CD4-positive, alpha-beta T cell (primary cell): Measurements from ENCODE around the gene CDC42BPA. TPM values are rescaled to one million over a fixed set of nuclear protein-coding genes. Genes with fewer than 3 reads are reported as not detected.

ENCODE experiments used
- ATAC-seq: fragments of 200-7000 bp; cut with Tn5 transposase; one replicate; pipeline ENCODE4 v1.10.0; 2022; ENCODE audit warnings: mild to moderate bottlenecking; ENCODE audit not compliant: poor library complexity
- CTCF ChIA-PET: fragments of 350-600 bp; sonication (Branson Sonifier 250); formaldehyde crosslinking; loops from one replicate; lab custom pipeline; 2021; ENCODE audit warnings: antibody characterized with exemption, inconsistent platforms; lab: Charles Lee
- POLR2A ChIA-PET: fragments of 350-600 bp; sonication (Branson Sonifier 250); formaldehyde crosslinking; loops from one replicate; lab custom pipeline; 2021; ENCODE audit warnings: antibody characterized with exemption, inconsistent platforms; lab: Charles Lee
- DNase-seq, 14 experiments: peaks; one replicate each; pipeline ENCODE4 v3.0.0-alpha.2; 2013 to 2020; ENCODE audit warnings: mixed read lengths in 2 of 14
- H3K27ac ChIP-seq, 2 donors: one replicate each; pipeline versions ENCODE4 v1.5.1 to v1.7.0; 2013; ENCODE audit warnings: low read length in 2 of 2, low read depth in 1 of 2, mild to moderate bottlenecking in 1 of 2
- H3K27me3 ChIP-seq, 2 experiments: 1 replicate in 1 of 2; 2 replicates in 1 of 2; pipeline versions ENCODE4 v1.6.1 to v1.7.0; 2013; ENCODE audit warnings: low read length in 2 of 2, control low read depth in 1 of 2, mild to moderate bottlenecking in 1 of 2, moderate library complexity in 1 of 2; ENCODE audit not compliant: insufficient read depth in 2 of 2, control insufficient read depth in 1 of 2
- H3K36me3 ChIP-seq: one replicate; pipeline ENCODE4 v1.6.1; 2013; ENCODE audit warnings: low read length, control low read depth; ENCODE audit not compliant: insufficient read depth
- H3K4me1 ChIP-seq: one replicate; pipeline ENCODE4 v1.6.1; 2013; ENCODE audit warnings: low read length, control low read depth; ENCODE audit not compliant: insufficient read depth
- H3K4me3 ChIP-seq: one replicate; pipeline ENCODE4 v1.5.1; 2013; ENCODE audit warnings: mild to moderate bottlenecking, low read length, moderate library complexity
- H3K9me3 ChIP-seq, 2 experiments: 1 replicate in 1 of 2; 2 replicates in 1 of 2; pipeline versions ENCODE4 v1.6.1 to v1.7.0; 2013; ENCODE audit warnings: low read length in 2 of 2, mild to moderate bottlenecking in 2 of 2, control low read depth in 1 of 2, moderate library complexity in 1 of 2; ENCODE audit not compliant: control insufficient read depth in 1 of 2, insufficient read depth in 1 of 2
- H3K27ac Mint-ChIP-seq: one replicate; pipeline ENCODE4 v1.8.0; 2020; ENCODE audit warnings: mixed read lengths
- H3K27me3 Mint-ChIP-seq: one replicate; pipeline ENCODE4 v1.8.0; 2021; ENCODE audit warnings: mixed read lengths
- H3K36me3 Mint-ChIP-seq: one replicate; pipeline ENCODE4 v1.8.0; 2021; ENCODE audit warnings: low read depth, mixed read lengths
- H3K4me1 Mint-ChIP-seq: one replicate; pipeline ENCODE4 v1.8.0; 2021; ENCODE audit warnings: low read depth, mixed read lengths
- H3K4me3 Mint-ChIP-seq: one replicate; pipeline ENCODE4 v1.8.0; 2020; ENCODE audit warnings: mild to moderate bottlenecking, mixed read lengths
- H3K9me3 Mint-ChIP-seq: one replicate; pipeline ENCODE4 v1.8.0; 2020; ENCODE audit warnings: mixed read lengths
- CTCF ChIP-seq: fragments of 200-600 bp; IDR thresholded peaks from one replicate; pipeline ENCODE4 v1.8.0; 2022; ENCODE audit warnings: antibody characterized with exemption, mild to moderate bottlenecking
- intact Hi-C, 2 experiments: fragments of 100-400 bp; cut with DNase I in 1 of 2; cut with micrococcal nuclease in 1 of 2; formaldehyde crosslinking; loops; one replicate each; pipeline versions ENCODE4 v1.15.1 to v1.9.0; 2023 to 2025; cut with DNase I, micrococcal nuclease
- total RNA-seq, 174 experiments: library from RNA in 2 of 174; stranded (reverse) in 2 of 174; gene quantifications; one replicate each; pipeline ENCODE4 v1.2.3 and lab custom pipeline; 2021 to 2026

Gene CDC42BPA
- total RNA-seq, 2 experiments from 2014 or later: 2.2 to 3.0 TPM

GRCh38 chr1:227167276-227168101, 150.8 kb downstream of the CDC42BPA start:
- no peak overlapping the region for H3K4me3 ChIP-seq
- DNase-seq (no peak), ATAC-seq (no peak)
- H3K4me1 ChIP-seq: no peaks in the 10 kb centered on the region
- ChIA-PET CTCF (no interaction called here), POLR2A (interaction anchor here (0.6 kb wide), 1 partner anchor 1561 kb away, joined by 3 read pairs; no protein-coding TSS in a partner anchor)
- H3K36me3 Mint-ChIP-seq: no peaks in the 10 kb centered on the region
- no peaks in the 10 kb centered on the region for H3K9me3 ChIP-seq
- H3K4me1 Mint-ChIP-seq: no peaks in the 10 kb centered on the region
- H3K4me3 Mint-ChIP-seq: no peak overlapping the region
- intact Hi-C loops: no loop called here
- TF ChIP-seq CTCF: no peak
- no peaks in the 10 kb centered on the region for H3K9me3 Mint-ChIP-seq
- no peak overlapping the region for H3K27ac ChIP-seq
- H3K36me3 ChIP-seq: no peaks in the 10 kb centered on the region
- peaks cover 5 to 6% of the 10 kb centered on the region in 2 experiments for H3K27me3 ChIP-seq
- no peak overlapping the region for H3K27ac Mint-ChIP-seq
- peaks cover 14% of the 10 kb centered on the region for H3K27me3 Mint-ChIP-seq

GRCh38 chr1:227166559-227166958, 151.7 kb downstream of the CDC42BPA start:
- CTCF ChIA-PET: no interaction called here

GRCh38 chr1:227161470-227161869, 156.8 kb downstream of the CDC42BPA start:
- Mint-ChIP-seq H3K9me3 (no peaks in the 10 kb centered on the region), H3K36me3 (no peaks in the 10 kb centered on the region), H3K27ac (no peak overlapping the region), H3K4me3 (no peak overlapping the region), H3K27me3 (no peaks in the 10 kb centered on the region), H3K4me1 (no peaks in the 10 kb centered on the region)
- Histone ChIP-seq H3K27ac (no peak overlapping the region), H3K4me3 (no peak overlapping the region), H3K36me3 (no peaks in the 10 kb centered on the region), H3K9me3 (no peaks in the 10 kb centered on the region), H3K4me1 (no peaks in the 10 kb centered on the region), H3K27me3 (peaks cover 0 to 6% of the 10 kb centered on the region in 2 experiments)
- CTCF ChIA-PET: no interaction called here
- POLR2A ChIA-PET: no interaction called here
- intact Hi-C loops: no loop called here
- DNase-seq (no peak), ATAC-seq (no peak)
- TF ChIP-seq CTCF: no peak

More at GRCh38 chr1:227166559-227166958, 151.7 kb downstream of the CDC42BPA start:
- Histone ChIP-seq H3K27ac (no peak overlapping the region), H3K4me3 (no peak overlapping the region), H3K9me3 (no peaks in the 10 kb centered on the region), H3K27me3 (peaks cover 5 to 6% of the 10 kb centered on the region in 2 experiments), H3K4me1 (no peaks in the 10 kb centered on the region), H3K36me3 (no peaks in the 10 kb centered on the region)
- Mint-ChIP-seq H3K36me3 (no peaks in the 10 kb centered on the region), H3K27me3 (peaks cover 14% of the 10 kb centered on the region), H3K4me3 (no peak overlapping the region), H3K9me3 (no peaks in the 10 kb centered on the region), H3K4me1 (no peaks in the 10 kb centered on the region), H3K27ac (no peak overlapping the region)
- no peak for ATAC-seq
- no peak for DNase-seq
- TF ChIP-seq CTCF: no peak
- POLR2A ChIA-PET: no interaction called here
- intact Hi-C loops: no loop called here
